Mesothelial cell of epicardium (in vitro differentiated cells): Measurements from ENCODE around the gene CHL1. TPM values are rescaled to one million over a fixed set of nuclear protein-coding genes. Genes with fewer than 3 reads are reported as not detected.

Experiments used
- DNase-seq, 2 experiments: peaks; one replicate each; pipeline ENCODE4 v3.0.0; 2021; ENCODE audit warnings: low spot score in 2 of 2; ENCODE audit not compliant: unreplicated experiment in 2 of 2
- H3K27ac Mint-ChIP-seq: 2 replicates; pipeline ENCODE4 v1.8.0; 2021; ENCODE audit warnings: mixed read lengths
- H3K27me3 Mint-ChIP-seq: 2 replicates; pipeline ENCODE4 v1.8.0; 2021; ENCODE audit warnings: low read depth, mixed read lengths
- H3K36me3 Mint-ChIP-seq: 2 replicates; pipeline ENCODE4 v1.8.0; 2021; ENCODE audit warnings: mixed read lengths
- H3K4me1 Mint-ChIP-seq: 2 replicates; pipeline ENCODE4 v1.8.0; 2021; ENCODE audit warnings: mixed read lengths
- H3K4me3 Mint-ChIP-seq: 2 replicates; pipeline ENCODE4 v1.8.0; 2021; ENCODE audit warnings: mild to moderate bottlenecking, moderate library complexity, mixed read lengths
- H3K9me3 Mint-ChIP-seq: 2 replicates; pipeline ENCODE4 v1.8.0; 2021; ENCODE audit warnings: mixed read lengths
- CTCF ChIP-seq: fragments of 200-600 bp; sonication (generic); IDR thresholded peaks from one replicate; pipeline ENCODE4 v1.5.0; 2021; ENCODE audit warnings: antibody characterized with exemption; ENCODE audit not compliant: unreplicated experiment
- total RNA-seq: library from RNA; stranded (reverse); gene quantifications from 3 replicates; pipeline ENCODE4 v1.2.1, GENCODE V29; 2021

CHL1 gene
- total RNA-seq, 1 donor from 2014 or later = not detected

- no peaks in the 10 kb centered on the region for H3K9me3 Mint-ChIP-seq
- H3K27ac Mint-ChIP-seq = no peak overlapping the region
- H3K4me3 Mint-ChIP-seq = no peak overlapping the region
- peaks cover 3% of the 10 kb centered on the region for H3K4me1 Mint-ChIP-seq
- no peak for TF ChIP-seq CTCF
- DNase-seq = no peak
- peaks cover 48% of the 10 kb centered on the region for H3K27me3 Mint-ChIP-seq
- no peaks in the 10 kb centered on the region for H3K36me3 Mint-ChIP-seq
Observed at GRCh38 chr3:347581-347980, 151.0 kb downstream of the CHL1 start.

GRCh38 chr3:350871-351371 is 154.4 kb downstream of the CHL1 start:
- no peak overlapping the region for H3K27ac Mint-ChIP-seq
- H3K4me1 Mint-ChIP-seq = peaks cover 3% of the 10 kb centered on the region
- TF ChIP-seq CTCF = no peak
- H3K27me3 Mint-ChIP-seq = peaks cover 61% of the 10 kb centered on the region
- H3K36me3 Mint-ChIP-seq = no peaks in the 10 kb centered on the region
- no peak for DNase-seq
- H3K9me3 Mint-ChIP-seq = no peaks in the 10 kb centered on the region
- H3K4me3 Mint-ChIP-seq = no peak overlapping the region

- Mint-ChIP-seq H3K27ac (no peak overlapping the region), H3K27me3 (peaks cover 64% of the 10 kb centered on the region), H3K4me3 (no peak overlapping the region), H3K9me3 (no peaks in the 10 kb centered on the region), H3K4me1 (no peaks in the 10 kb centered on the region), H3K36me3 (no peaks in the 10 kb centered on the region)
- no peak for TF ChIP-seq CTCF
- no peak for DNase-seq
Observed at GRCh38 chr3:352599-352998, 156.0 kb downstream of the CHL1 start.

- no peak for DNase-seq
- no peak for TF ChIP-seq CTCF
- no peak overlapping the region for H3K27ac Mint-ChIP-seq
- H3K27me3 Mint-ChIP-seq = peaks cover 60% of the 10 kb centered on the region
- H3K4me1 Mint-ChIP-seq = no peaks in the 10 kb centered on the region
- no peaks in the 10 kb centered on the region for H3K36me3 Mint-ChIP-seq
- H3K4me3 Mint-ChIP-seq = no peak overlapping the region
- no peaks in the 10 kb centered on the region for H3K9me3 Mint-ChIP-seq
Observed at GRCh38 chr3:353191-353739, 156.7 kb downstream of the CHL1 start.

GRCh38 chr3:354432-354831 is 157.9 kb downstream of the CHL1 start:
- Mint-ChIP-seq H3K4me3 (no peak overlapping the region), H3K36me3 (no peaks in the 10 kb centered on the region), H3K27ac (no peak overlapping the region), H3K9me3 (no peaks in the 10 kb centered on the region), H3K4me1 (no peaks in the 10 kb centered on the region), H3K27me3 (peaks cover 51% of the 10 kb centered on the region)
- TF ChIP-seq CTCF = peak; percentile 93
- DNase-seq = peak in 1 of 2 experiments; percentile 51

GRCh38 chr3:355622-356021 is 159.1 kb downstream of the CHL1 start:
- no peaks in the 10 kb centered on the region for H3K36me3 Mint-ChIP-seq
- no peak overlapping the region for H3K4me3 Mint-ChIP-seq
- no peaks in the 10 kb centered on the region for H3K9me3 Mint-ChIP-seq
- peaks cover 42% of the 10 kb centered on the region for H3K27me3 Mint-ChIP-seq
- no peak overlapping the region for H3K27ac Mint-ChIP-seq
- no peaks in the 10 kb centered on the region for H3K4me1 Mint-ChIP-seq
- no peak for TF ChIP-seq CTCF
- DNase-seq = no peak
